HUES48 (cell line): ENCODE results near the gene ABCF2.

ENCODE experiments used
- H3K27ac ChIP-seq: one replicate; pipeline ENCODE4 v1.7.0; 2013; ENCODE audit warnings: low read depth, low read length, inconsistent platforms
- H3K27me3 ChIP-seq: 2 replicates; pipeline ENCODE4 v1.6.1; 2013; ENCODE audit warnings: mild to moderate bottlenecking, low read length; ENCODE audit not compliant: control insufficient read depth, insufficient read depth
- H3K36me3 ChIP-seq: 2 replicates; pipeline ENCODE4 v1.6.1; 2013; ENCODE audit warnings: low read length; ENCODE audit not compliant: control insufficient read depth, insufficient read depth
- H3K4me1 ChIP-seq: 2 replicates; pipeline ENCODE4 v1.6.1; 2013; ENCODE audit warnings: mild to moderate bottlenecking, low read length; ENCODE audit not compliant: control insufficient read depth, insufficient read depth
- H3K4me3 ChIP-seq: 2 replicates; pipeline ENCODE4 v1.5.1; 2013; ENCODE audit warnings: mild to moderate bottlenecking, low read depth, low read length
- H3K9ac ChIP-seq: 2 replicates; pipeline ENCODE4 v1.6.1; 2013; ENCODE audit warnings: mild to moderate bottlenecking, low read depth, low read length, moderate library complexity
- H3K9me3 ChIP-seq: 2 replicates; pipeline ENCODE4 v1.6.1; 2013; ENCODE audit warnings: low read length; ENCODE audit not compliant: control insufficient read depth, insufficient read depth

Gene ABCF2

DNA sequence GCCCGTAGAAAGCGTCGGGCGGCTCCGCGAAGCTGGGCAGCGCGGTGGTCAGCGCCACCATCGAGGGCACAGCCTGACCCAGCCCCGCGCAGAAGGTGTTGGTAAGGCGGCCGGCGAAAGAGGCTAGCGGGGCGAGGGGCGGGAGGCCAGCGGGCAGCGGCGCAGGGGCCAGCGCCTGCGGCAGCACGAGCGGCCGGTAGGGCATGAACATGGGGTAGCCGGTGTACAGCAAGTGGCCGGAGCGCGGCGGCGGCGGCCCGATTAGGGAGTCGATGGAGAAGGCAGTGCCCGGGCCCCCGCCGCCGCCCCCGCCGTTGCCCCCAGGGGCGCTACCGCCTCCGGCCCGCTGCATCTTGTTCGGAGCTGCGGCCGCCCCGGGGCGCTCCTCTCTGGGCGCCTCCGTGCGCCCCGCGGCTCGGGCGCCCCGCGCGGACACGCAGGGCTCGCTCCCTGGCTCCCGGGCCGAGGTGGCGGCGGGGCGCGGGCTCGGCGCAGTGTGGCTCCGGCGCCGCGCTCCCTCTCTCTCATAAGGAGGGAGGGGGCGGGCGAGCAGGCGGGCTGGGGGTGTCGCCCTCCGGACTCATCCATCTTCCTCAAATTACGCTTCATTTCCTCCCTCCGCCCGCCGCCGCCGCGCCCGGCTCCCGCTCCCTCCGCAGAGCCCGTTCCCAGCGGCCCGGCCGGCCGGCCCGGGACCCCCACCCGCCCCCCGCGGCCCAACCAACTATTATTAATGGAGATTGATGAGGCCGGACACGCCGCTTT lies 59.6 kb downstream of the ABCF2 start, which contains the start of gene GBX1:
Gene GBX1, minus strand, starts transcription at position 498 of the 765 bp plus-strand sequence. Its CDS starts 146 bp downstream, at position 352.
- no peaks in the 10 kb centered on the region for H3K9me3 ChIP-seq
- no peaks in the 10 kb centered on the region for H3K36me3 ChIP-seq
- H3K27me3 ChIP-seq: peaks cover 96% of the 10 kb centered on the region
- H3K4me1 ChIP-seq: 0 out of 2 replicates have a peak, but pooled peaks cover 4% of the 10 kb centered on the region
- H3K4me3 ChIP-seq: peak within 1 kb of the TSS; percentile 67
- H3K27ac ChIP-seq: no peak within 1 kb of the TSS
- H3K9ac ChIP-seq: no peak within 1 kb of the TSS

DNA sequence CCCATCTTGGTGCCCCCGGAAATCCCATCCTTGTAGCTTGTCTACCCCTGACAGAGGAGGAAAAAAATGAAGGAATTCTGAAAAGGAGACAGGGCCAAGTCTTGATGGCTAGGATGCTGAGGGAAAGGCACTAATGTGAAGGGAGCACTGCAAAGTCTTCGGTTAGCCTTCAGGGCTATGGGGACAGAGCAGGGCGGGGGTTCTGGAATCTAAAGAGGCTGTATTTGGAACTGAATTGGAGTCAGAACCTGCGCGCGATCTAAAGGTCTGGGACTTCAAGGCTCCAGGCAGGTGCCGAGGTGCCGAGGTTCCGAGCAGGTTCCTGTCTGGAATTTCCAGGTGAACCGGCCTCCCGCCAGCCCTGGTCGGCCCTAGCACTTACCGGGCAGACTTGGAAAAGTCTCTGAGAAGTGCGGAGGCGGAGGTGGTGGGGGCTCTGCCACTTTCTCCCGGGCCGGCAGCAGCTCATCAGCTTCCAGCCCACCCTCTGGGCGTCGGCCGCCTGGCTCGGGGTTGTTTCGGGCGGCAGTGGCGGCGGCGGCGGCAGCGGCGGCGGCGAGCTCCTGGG lies 60.3 kb downstream of the ABCF2 start:
- Histone ChIP-seq H3K9me3 (no peaks in the 10 kb centered on the region), H3K9ac (no peak overlapping the region), H3K36me3 (no peaks in the 10 kb centered on the region), H3K4me3 (peak overlapping the region; percentile 67), H3K27me3 (peaks cover 98% of the 10 kb centered on the region), H3K27ac (no peak overlapping the region), H3K4me1 (0 out of 2 replicates have a peak, but pooled peaks cover 4% of the 10 kb centered on the region)
